SK-N-SH (cell line): Measurements from ENCODE around the gene GPR27. TPM values are rescaled to one million over a fixed set of nuclear protein-coding genes. Genes with fewer than 3 reads are reported as not detected.

Source experiments
- CTCF ChIA-PET: fragments of 300-600, 350-600 bp; formaldehyde crosslinking; extraction: SDS; loops from one replicate; lab custom pipeline; 2021; lab: Yijun Ruan, JAX
- POLR2A ChIA-PET: fragments of 350-600 bp; sonication (Branson Sonifier 250); formaldehyde crosslinking; extraction: SDS; loops from one replicate; lab custom pipeline; 2020; ENCODE audit warnings: antibody characterized with exemption, inconsistent platforms; lab: Yijun Ruan, JAX
- DNase-seq: peaks from one replicate; pipeline ENCODE4 v3.0.0; 2012
- H2AFZ ChIP-seq: fragments of 200-600 bp; sonication (generic); 2 replicates; pipeline ENCODE4 v1.8.1; 2016; ENCODE audit warnings: antibody characterized with exemption, mild to moderate bottlenecking, low read depth
- H3F3A ChIP-seq: fragments of 200-600 bp; sonication (generic); replicated peaks from 2 replicates; pipeline ENCODE3; 2016; ENCODE audit warnings: antibody characterized with exemption, mild to moderate bottlenecking; ENCODE audit not compliant: insufficient read depth
- H3K27ac ChIP-seq, 2 experiments: fragments of 200-500 bp in 1 of 2; fragments of 200-600 bp in 1 of 2; sonication (Bioruptor generic) in 1 of 2; sonication (generic), shearing (Covaris generic) in 1 of 2; 2 replicates each; pipeline versions ENCODE4 v1.5.1 to v1.6.1; 2014 to 2016; ENCODE audit warnings: low read depth in 2 of 2, inconsistent platforms in 1 of 2, low read length in 1 of 2, mild to moderate bottlenecking in 1 of 2, mixed read lengths in 1 of 2
- H3K27me3 ChIP-seq: fragments of 200-600 bp; sonication (generic), shearing (Covaris generic); 2 replicates; pipeline ENCODE4 v1.6.1; 2016; ENCODE audit warnings: mixed run types; ENCODE audit not compliant: insufficient read depth
- H3K36me3 ChIP-seq, 2 experiments: fragments of 200-500 bp in 1 of 2; fragments of 200-600 bp in 1 of 2; sonication (Bioruptor generic) in 1 of 2; sonication (generic) in 1 of 2; replicated peaks in 1 of 2; 2 replicates each; pipeline versions ENCODE3 to v1.5.1; 2014 to 2016; ENCODE audit warnings: low read length in 1 of 2, mild to moderate bottlenecking in 1 of 2; ENCODE audit not compliant: insufficient read depth in 2 of 2, control insufficient read depth in 1 of 2
- H3K4me1 ChIP-seq, 2 experiments: fragments of 200-500 bp in 1 of 2; fragments of 200-600 bp in 1 of 2; sonication (Bioruptor generic) in 1 of 2; sonication (generic), shearing (Covaris generic) in 1 of 2; 2 replicates each; pipeline versions ENCODE4 v1.5.1 to v1.6.1; 2014 to 2016; ENCODE audit warnings: low read depth in 1 of 2, low read length in 1 of 2, mixed run types in 1 of 2; ENCODE audit not compliant: insufficient read depth in 2 of 2, control insufficient read depth in 1 of 2
- H3K4me2 ChIP-seq: fragments of 200-600 bp; sonication (generic), shearing (Covaris generic); 2 replicates; pipeline ENCODE4 v1.6.1; 2017; ENCODE audit warnings: mixed run types
- H3K4me3 ChIP-seq, 2 experiments: fragments of 200-500 bp in 1 of 2; fragments of 200-600 bp in 1 of 2; sonication (Bioruptor generic) in 1 of 2; sonication (generic), shearing (Covaris generic) in 1 of 2; 2 replicates each; pipeline versions ENCODE4 v1.5.1 to v1.8.1; 2014 to 2016; ENCODE audit warnings: low read depth in 2 of 2, inconsistent platforms in 1 of 2, low read length in 1 of 2, mild to moderate bottlenecking in 1 of 2, mixed read lengths in 1 of 2, moderate library complexity in 1 of 2
- H3K79me2 ChIP-seq: fragments of 200-600 bp; sonication (generic); 2 replicates; pipeline ENCODE4 v1.8.1; 2017; ENCODE audit warnings: mild to moderate bottlenecking; ENCODE audit not compliant: insufficient read depth
- H3K9ac ChIP-seq: fragments of 200-600 bp; sonication (generic); 2 replicates; pipeline ENCODE4 v1.6.1; 2017; ENCODE audit warnings: mixed run types
- H3K9me2 ChIP-seq: fragments of 200-600 bp; sonication (generic); 2 replicates; pipeline ENCODE4 v1.6.1; 2017; ENCODE audit warnings: mixed run types
- H3K9me3 ChIP-seq: fragments of 200-600 bp; sonication (generic); 2 replicates; pipeline ENCODE4 v1.6.1; 2017; ENCODE audit warnings: mixed run types, mild to moderate bottlenecking, moderate library complexity
- H4K20me1 ChIP-seq: fragments of 200-600 bp; sonication (generic); 2 replicates; pipeline ENCODE4 v1.6.1; 2017; ENCODE audit warnings: mild to moderate bottlenecking, mixed run types; ENCODE audit not compliant: insufficient read depth
- CHD2 ChIP-seq: fragments of 150-350 bp; IDR thresholded peaks from 2 replicates; pipeline ENCODE4 v1.6.1; 2018; ENCODE audit warnings: low read length; ENCODE audit not compliant: partially characterized antibody
- EZH2phosphoT487 ChIP-seq: fragments of 200-600 bp; sonication (generic); IDR thresholded peaks from 2 replicates; pipeline ENCODE4 v1.6.1; 2017; ENCODE audit warnings: low read depth, mixed run types, mild to moderate bottlenecking, antibody characterized with exemption, moderate library complexity, borderline replicate concordance
- FOXJ3 ChIP-seq: sonication (generic); formaldehyde crosslinking; IDR thresholded peaks from 2 replicates; pipeline ENCODE4 v1.5.1; 2020; ENCODE audit warnings: mild to moderate bottlenecking, missing genetic modification reagents
- IRF3 ChIP-seq: fragments of 150-350 bp; IDR thresholded peaks from 2 replicates; pipeline ENCODE4 v1.6.1; 2016; ENCODE audit warnings: mild to moderate bottlenecking, low read depth, low read length
- MAX ChIP-seq: IDR thresholded peaks from 2 replicates; pipeline ENCODE4 v1.4.0; 2012; ENCODE audit warnings: low read depth
- MEF2A ChIP-seq: IDR thresholded peaks from 2 replicates; pipeline ENCODE4 v1.4.0; 2012; ENCODE audit warnings: low read depth, borderline replicate concordance
- NFIC ChIP-seq: IDR thresholded peaks from 2 replicates; pipeline ENCODE4 v1.4.0; 2012; ENCODE audit warnings: borderline replicate concordance
- NRF1 ChIP-seq: IDR thresholded peaks from 2 replicates; pipeline ENCODE4 v1.6.1; 2012; ENCODE audit warnings: low read depth, mild to moderate bottlenecking, low read length
- PBX3 ChIP-seq: IDR thresholded peaks from 2 replicates; pipeline ENCODE4; 2012
- RAD21 ChIP-seq: IDR thresholded peaks from 2 replicates; pipeline ENCODE4 v1.6.1; 2012; ENCODE audit warnings: mild to moderate bottlenecking, low read length
- RCOR1 ChIP-seq: fragments of 150-350 bp; IDR thresholded peaks from 2 replicates; pipeline ENCODE4 v1.6.1; 2017; ENCODE audit warnings: antibody characterized with exemption, low read length
- REST ChIP-seq: IDR thresholded peaks from 2 replicates; pipeline ENCODE4 v1.6.1; 2012; ENCODE audit warnings: mild to moderate bottlenecking, low read depth, low read length, moderate library complexity
- RXRA ChIP-seq: IDR thresholded peaks from 2 replicates; pipeline ENCODE4 v1.4.0; 2012; ENCODE audit warnings: low read depth, mild to moderate bottlenecking, borderline replicate concordance
- SIN3A ChIP-seq: IDR thresholded peaks from 2 replicates; pipeline ENCODE4 v1.6.1; 2012; ENCODE audit warnings: low read depth, mild to moderate bottlenecking, low read length, moderate library complexity, borderline replicate concordance
- SMC3 ChIP-seq: IDR thresholded peaks from 2 replicates; pipeline ENCODE4 v1.6.1; 2012; ENCODE audit warnings: low read depth, low read length, improper control_type of control experiment
- TAF1 ChIP-seq: IDR thresholded peaks from 2 replicates; pipeline ENCODE4 v1.6.1; 2012; ENCODE audit warnings: low read depth, mild to moderate bottlenecking, low read length, moderate library complexity, borderline replicate concordance
- YY1 ChIP-seq: IDR thresholded peaks from 2 replicates; pipeline ENCODE4 v1.4.0; 2012; ENCODE audit warnings: low read depth, mild to moderate bottlenecking
- ZBTB33 ChIP-seq: IDR thresholded peaks from 2 replicates; pipeline ENCODE4 v1.4.0; 2012; ENCODE audit warnings: low read depth, borderline replicate concordance
- whole genome bisulfite sequencing: methylation state at CpG from one replicate; pipeline ENCODE4 v1.1.6; 2017; ENCODE audit warnings: low lambda C conversion rate; 5-methylcytosine and 5-hydroxymethylcytosine counted together
- polyA plus RNA-seq, 3 experiments: library from polyadenylated mRNA; depleted of rRNA; stranded (reverse); fragments of >200 nt; gene quantifications; 2 replicates each; pipeline ENCODE4 v1.2.3, GENCODE V29; 2012

The GPR27 gene
- polyA plus RNA-seq, 1 of the 3 experiments (the other 2 are of a cell fraction), result 0.05 TPM

GRCh38 chr3:71728632-71729342 lies 24.9 kb upstream of the GPR27 start:
- H4K20me1 ChIP-seq, result no peaks in the 10 kb centered on the region
- TF ChIP-seq EZH2phosphoT487, result no peak
- TF ChIP-seq CHD2, result no peak
- TF ChIP-seq IRF3, result no peak
- no peak for TF ChIP-seq MEF2A
- no peak for TF ChIP-seq RAD21
- TF ChIP-seq RXRA, result no peak
- no peak for TF ChIP-seq NRF1
- no peak for TF ChIP-seq NFIC
- no peak for TF ChIP-seq MAX
- TF ChIP-seq SIN3A, result no peak
- no peak for TF ChIP-seq SMC3
- TF ChIP-seq PBX3, result no peak
- no peak for TF ChIP-seq ZBTB33
- no peak for TF ChIP-seq RCOR1
- TF ChIP-seq YY1, result no peak
- no peak for TF ChIP-seq TAF1
- TF ChIP-seq REST, result no peak
- no peak for TF ChIP-seq FOXJ3
- TF ChIP-seq, all 33 proteins: peak for 0
- Histone ChIP-seq H3K4me2 (no peak overlapping the region), H3K9ac (no peak overlapping the region), H3K27ac (no peak overlapping the region), H2AFZ (no peak overlapping the region), H3K36me3 (no peaks in the 10 kb centered on the region), H3K9me3 (no peaks in the 10 kb centered on the region), H3F3A (peaks cover 5% of the 10 kb centered on the region), H3K4me3 (no peak overlapping the region), H3K9me2 (no peaks in the 10 kb centered on the region), H3K27me3 (no peaks in the 10 kb centered on the region; the same call in 1 of the 2 replicates), H3K4me1 (peaks cover 0 to 24% of the 10 kb centered on the region in 2 experiments; a peak in 1 of 4 replicates), H3K79me2 (no peaks in the 10 kb centered on the region)
- 65% methylated on average over 4 of the region's 4 CpGs for WGBS
- ChIA-PET POLR2A (no interaction called here), CTCF (interaction anchor here (0.6 to 4.3 kb wide), 25 partner anchors 10 to 1323 kb away, joined by 3 to 72 read pairs (median 4); partner anchors contain the start of gene GPR27)
- DNase-seq, result peak; percentile 58
